HG02884 (cell line): Measurements from ENCODE around the gene AQP12B.

Experiments
- ATAC-seq: cut with Tn5 transposase; IDR thresholded peaks from one replicate; pipeline ENCODE4 v1.9.1; 2021; ENCODE audit warnings: mild to moderate bottlenecking, moderate library complexity; ENCODE audit not compliant: unreplicated experiment

AQP12B gene

GRCh38 chr2:240649331-240649730, 33.4 kb downstream of the AQP12B start:
- no peak for ATAC-seq

- ATAC-seq: no peak
Measured at GRCh38 chr2:240648650-240649275, 33.9 kb downstream of the AQP12B start.

GRCh38 chr2:240648155-240648649, 34.5 kb downstream of the AQP12B start:
- ATAC-seq: no peak

- ATAC-seq: no peak
Measured at GRCh38 chr2:240647503-240648154, 35.1 kb downstream of the AQP12B start.

GRCh38 chr2:240646900-240647502, 35.7 kb downstream of the AQP12B start:
- no peak for ATAC-seq

- no peak for ATAC-seq
Measured at GRCh38 chr2:240646176-240646899, 36.3 kb downstream of the AQP12B start.

- ATAC-seq: no peak
Measured at GRCh38 chr2:240645801-240646175, 36.9 kb downstream of the AQP12B start.

- ATAC-seq: no peak
Measured at GRCh38 chr2:240645346-240645745, 37.3 kb downstream of the AQP12B start.

GRCh38 chr2:240644859-240645301, 37.8 kb downstream of the AQP12B start:
- ATAC-seq: no peak

- ATAC-seq: no peak
Measured at GRCh38 chr2:240644171-240644651, 38.5 kb downstream of the AQP12B start.

- ATAC-seq: no peak
Measured at GRCh38 chr2:240643811-240644150, 38.9 kb downstream of the AQP12B start.

- ATAC-seq: no peak
Measured at GRCh38 chr2:240643093-240643810, 39.4 kb downstream of the AQP12B start.

GRCh38 chr2:240642806-240643092, 39.9 kb downstream of the AQP12B start:
- no peak for ATAC-seq

- ATAC-seq: no peak
Measured at GRCh38 chr2:240642061-240642805, 40.5 kb downstream of the AQP12B start.

GRCh38 chr2:240640939-240641338, 41.7 kb downstream of the AQP12B start:
- no peak for ATAC-seq

- no peak for ATAC-seq
Measured at GRCh38 chr2:240639566-240639965, 43.1 kb downstream of the AQP12B start.

GRCh38 chr2:240638512-240639160, 44.0 kb downstream of the AQP12B start:
- no peak for ATAC-seq

- ATAC-seq: no peak
Measured at GRCh38 chr2:240637901-240638345, 44.8 kb downstream of the AQP12B start.

- ATAC-seq: no peak
Measured at GRCh38 chr2:240637116-240637900, 45.4 kb downstream of the AQP12B start.
